Measurements from ENCODE around the gene SS18L1.

Gene SS18L1

DNA sequence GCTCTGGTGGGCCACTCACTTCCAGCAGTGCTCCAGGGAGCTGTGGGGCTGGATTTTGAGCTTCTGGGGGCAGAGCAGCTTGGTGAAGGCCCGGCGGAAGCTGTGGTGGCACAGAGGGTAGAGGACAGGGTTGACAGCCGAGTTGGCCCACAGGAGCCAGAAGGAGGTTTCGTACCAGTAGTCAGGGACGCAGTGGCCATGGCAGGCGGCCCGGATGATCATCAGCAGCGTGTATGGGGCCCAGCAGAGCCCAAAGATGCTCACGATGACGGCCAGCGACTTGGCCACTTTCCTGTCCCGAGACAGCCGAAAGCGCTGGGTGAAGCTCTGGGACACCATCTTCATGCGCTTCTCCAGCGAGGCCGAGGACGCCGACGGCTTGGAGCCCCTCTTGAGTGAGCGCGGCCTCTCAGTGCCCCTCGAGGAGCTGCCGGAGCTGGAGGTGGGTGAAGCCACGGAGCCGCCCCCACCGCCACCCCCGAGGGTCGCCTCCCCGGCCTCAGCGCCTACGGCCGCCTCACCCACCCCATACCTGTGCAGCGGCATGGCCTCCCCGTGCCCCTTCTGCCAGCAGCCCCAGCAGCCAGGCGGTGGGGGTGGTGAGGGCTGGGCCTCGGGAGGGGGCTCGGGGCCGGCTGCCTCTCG lies 72.5 kb downstream of the SS18L1 start:
- ChIA-PET CTCF (no interaction called here), POLR2A (interaction anchor here (0.7 to 1.3 kb wide), 2 partner anchors 150 to 171 kb away, joined by 3 read pairs; partner anchors contain the start of gene RPS21)
- no peak for DNase-seq (ENCODE audit: extremely low spot score)
- TF ChIP-seq HDGF (IDR thresholded peaks at IDR 0.05; ENCODE audit: borderline replicate concordance) (no peak), TARDBP (IDR thresholded peaks at IDR 0.05) (no peak), FOXM1 (IDR thresholded peaks at IDR 0.05; ENCODE audit: borderline replicate concordance) (no peak), BHLHE40 (IDR thresholded peaks at IDR 0.05; ENCODE audit: borderline replicate concordance) (no peak), NFRKB (IDR thresholded peaks at IDR 0.05) (no peak), FOXK2 (IDR thresholded peaks at IDR 0.05) (no peak), ELF4 (IDR thresholded peaks at IDR 0.05) (no peak), ARNT (IDR thresholded peaks at IDR 0.05) (no peak), FOXA1 (IDR thresholded peaks at IDR 0.05) (no peak), SUZ12 (IDR thresholded peaks at IDR 0.05) (no peak), ZNF384 (IDR thresholded peaks at IDR 0.05) (no peak), CTBP1 (IDR thresholded peaks at IDR 0.05; ENCODE audit: borderline replicate concordance) (no peak), SP1 (IDR thresholded peaks at IDR 0.05) (no peak)

GRCh38 chr20:62216636-62217566 lies 73.3 kb downstream of the SS18L1 start:
- POLR2A ChIA-PET: interaction anchor here (0.7 to 1.3 kb wide), 2 partner anchors 151 to 170 kb away, joined by 3 read pairs; partner anchors contain the start of gene RPS21
- TF ChIP-seq ZNF384 (IDR thresholded peaks at IDR 0.05): no peak
- no peak for TF ChIP-seq FOXM1 (IDR thresholded peaks at IDR 0.05; ENCODE audit: borderline replicate concordance)
- no peak for TF ChIP-seq ELF4 (IDR thresholded peaks at IDR 0.05)
- no peak for TF ChIP-seq BHLHE40 (IDR thresholded peaks at IDR 0.05; ENCODE audit: borderline replicate concordance)
- TF ChIP-seq FOXK2 (IDR thresholded peaks at IDR 0.05): no peak
- no peak for TF ChIP-seq CTBP1 (IDR thresholded peaks at IDR 0.05; ENCODE audit: borderline replicate concordance)
- TF ChIP-seq L3MBTL2 (conservative IDR thresholded peaks at IDR 0.05): no peak
- TF ChIP-seq ARNT (IDR thresholded peaks at IDR 0.05): no peak
- no peak for TF ChIP-seq NFRKB (IDR thresholded peaks at IDR 0.05)
- TF ChIP-seq SP1 (IDR thresholded peaks at IDR 0.05): no peak
- TF ChIP-seq HDGF (IDR thresholded peaks at IDR 0.05; ENCODE audit: borderline replicate concordance): no peak
- no peak for TF ChIP-seq FOXA1 (IDR thresholded peaks at IDR 0.05)
- no peak for TF ChIP-seq TARDBP (IDR thresholded peaks at IDR 0.05)
- no peak for TF ChIP-seq LEF1 (IDR thresholded peaks at IDR 0.05; ENCODE audit: borderline replicate concordance)
- no peak for TF ChIP-seq SUZ12 (IDR thresholded peaks at IDR 0.05)
- TF ChIP-seq PKNOX1 (IDR thresholded peaks at IDR 0.05): no peak
- CTCF ChIA-PET: no interaction called here
- DNase-seq (ENCODE audit: extremely low spot score): no peak

DNA sequence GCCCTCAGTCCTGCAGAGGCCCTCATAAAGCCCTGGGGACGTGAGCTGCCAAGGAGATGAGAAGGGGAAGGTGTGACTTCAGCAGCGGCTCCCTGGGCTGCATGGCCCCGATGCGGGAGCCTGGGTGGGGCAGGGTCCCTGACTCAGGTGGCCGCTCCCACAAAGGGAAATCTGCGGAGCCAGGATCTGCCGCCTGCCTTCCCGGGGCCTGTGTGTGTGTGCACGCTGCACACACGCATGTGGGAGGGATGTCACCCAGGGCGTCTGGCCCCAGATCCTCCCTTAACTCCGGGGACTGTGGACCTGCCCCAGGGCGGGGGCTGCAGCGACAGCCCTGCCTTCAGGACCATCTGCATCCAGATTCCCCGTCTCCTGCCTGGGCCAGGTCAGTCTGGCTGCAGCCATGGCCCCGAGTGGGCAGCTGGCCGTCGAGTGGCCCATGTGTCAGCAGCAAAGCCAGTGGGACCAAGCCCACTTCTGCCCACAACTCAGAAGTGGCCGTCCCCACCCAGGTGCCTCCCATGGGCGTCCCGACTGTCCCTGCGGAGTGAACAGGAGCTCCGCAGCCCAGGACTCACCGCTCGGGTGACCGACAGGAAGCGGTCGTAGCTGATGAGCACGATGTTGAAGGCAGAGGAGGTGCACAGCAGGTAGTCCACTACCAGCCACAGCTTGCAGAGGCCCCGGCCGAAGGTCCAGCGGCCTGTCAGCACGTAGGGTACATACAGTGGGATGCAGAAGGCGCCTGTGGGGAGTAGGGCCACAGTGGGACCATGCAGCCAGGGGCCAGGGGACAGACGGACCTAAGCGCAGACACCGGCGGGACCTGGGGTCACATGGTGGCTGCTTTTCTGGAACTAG lies 74.6 kb downstream of the SS18L1 start:
- TF ChIP-seq NFRKB (IDR thresholded peaks at IDR 0.05): no peak
- TF ChIP-seq BHLHE40 (IDR thresholded peaks at IDR 0.05; ENCODE audit: borderline replicate concordance): no peak
- no peak for TF ChIP-seq LEF1 (IDR thresholded peaks at IDR 0.05; ENCODE audit: borderline replicate concordance)
- no peak for TF ChIP-seq FOXK2 (IDR thresholded peaks at IDR 0.05)
- DNase-seq (ENCODE audit: extremely low spot score): no peak
- CTCF ChIA-PET: no interaction called here
- POLR2A ChIA-PET: no interaction called here

DNA sequence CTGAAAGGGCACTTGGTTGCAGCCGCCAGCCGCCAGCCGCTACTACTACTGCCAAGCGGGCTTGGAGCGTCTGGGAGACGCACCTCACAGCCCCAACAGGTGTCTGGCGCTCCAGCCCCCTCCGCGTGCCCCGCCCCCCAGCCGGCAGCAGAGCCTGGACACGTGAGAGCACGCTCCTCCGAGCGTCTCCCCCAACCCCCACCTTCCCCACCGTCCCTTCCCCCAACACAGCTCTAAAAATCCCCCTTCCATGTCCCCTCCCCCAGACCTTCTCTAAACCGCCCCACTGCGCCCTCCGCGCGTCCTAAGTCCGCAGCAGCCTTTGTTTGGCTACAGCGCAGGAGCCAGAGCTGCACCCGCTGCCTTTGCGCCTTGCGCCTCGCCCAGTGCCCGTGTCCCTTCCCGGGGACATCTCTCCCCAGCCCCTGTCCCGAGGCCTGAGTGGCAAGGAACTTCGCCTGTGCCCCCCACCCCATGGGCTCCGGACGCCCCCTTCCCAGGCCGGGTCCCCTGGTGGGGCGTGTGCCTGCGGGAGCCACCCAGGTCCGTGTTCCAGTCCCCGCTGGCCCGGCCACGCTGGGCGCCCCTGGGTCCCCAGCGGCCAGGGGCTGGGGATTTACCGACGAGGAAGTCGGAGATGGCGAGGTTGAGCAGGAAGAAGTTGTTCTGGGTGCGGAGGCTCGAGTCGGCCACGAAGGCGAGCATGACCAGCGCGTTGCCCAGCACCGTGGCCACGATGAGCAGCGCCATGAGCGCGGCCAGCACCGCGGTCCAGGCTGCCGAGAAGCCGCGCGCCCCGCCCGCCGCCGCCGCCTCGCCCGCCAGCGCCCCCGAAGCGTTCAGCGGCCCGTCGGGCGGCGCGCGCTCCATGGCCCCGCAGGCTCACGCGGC lies 75.8 kb downstream of the SS18L1 start:
- no peak for TF ChIP-seq ARNT (IDR thresholded peaks at IDR 0.05)
- TF ChIP-seq LEF1 (IDR thresholded peaks at IDR 0.05; ENCODE audit: borderline replicate concordance): no peak
- TF ChIP-seq BHLHE40 (IDR thresholded peaks at IDR 0.05; ENCODE audit: borderline replicate concordance): no peak
- no peak for TF ChIP-seq FOXM1 (IDR thresholded peaks at IDR 0.05; ENCODE audit: borderline replicate concordance)
- no peak for TF ChIP-seq CTBP1 (IDR thresholded peaks at IDR 0.05; ENCODE audit: borderline replicate concordance)
- no peak for TF ChIP-seq ELF4 (IDR thresholded peaks at IDR 0.05)
- no peak for TF ChIP-seq FOXA1 (IDR thresholded peaks at IDR 0.05)
- no peak for TF ChIP-seq HDGF (IDR thresholded peaks at IDR 0.05; ENCODE audit: borderline replicate concordance)
- TF ChIP-seq FOXK2 (IDR thresholded peaks at IDR 0.05): no peak
- no peak for TF ChIP-seq SP1 (IDR thresholded peaks at IDR 0.05)
- no peak for TF ChIP-seq SUZ12 (IDR thresholded peaks at IDR 0.05)
- no peak for TF ChIP-seq L3MBTL2 (conservative IDR thresholded peaks at IDR 0.05)
- TF ChIP-seq NFRKB (IDR thresholded peaks at IDR 0.05): no peak
- TF ChIP-seq PKNOX1 (IDR thresholded peaks at IDR 0.05): no peak
- TF ChIP-seq TARDBP (IDR thresholded peaks at IDR 0.05): no peak
- no peak for TF ChIP-seq ZNF384 (IDR thresholded peaks at IDR 0.05)
- POLR2A ChIA-PET: no interaction called here
- no peak for DNase-seq (ENCODE audit: extremely low spot score)
- CTCF ChIA-PET: no interaction called here
